Left lobe of liver (tissue), 2 donors: ENCODE results near the gene ABCC3. TPM values are rescaled to one million over a fixed set of nuclear protein-coding genes. Genes with fewer than 3 reads are reported as not detected.

Experiments used
- ATAC-seq: fragments of 200-7000 bp; cut with Tn5 transposase; one replicate; pipeline ENCODE4 v1.9.1; 2020; ENCODE audit warnings: mild to moderate bottlenecking, moderate library complexity
- DNase-seq: peaks from one replicate; pipeline ENCODE4 v3.0.0-alpha.2; 2020; ENCODE audit warnings: low spot score
- total RNA-seq: library from RNA; stranded (reverse); gene quantifications from one replicate; pipeline ENCODE4 v1.2.1, GENCODE V29; 2021
- donor health status: DM: no; HTN: no; CAD: no; lungs with moderate emphysema.
- donor health status: DM: no; HTN: yes; CAD: no.

Gene ABCC3
- total RNA-seq, 1 donor from 2014 or later, result 326 TPM

GRCh38 chr17:50642722-50643656 is 8.3 kb downstream of the ABCC3 start:
- DNase-seq, result no peak
- ATAC-seq, result no peak

DNA sequence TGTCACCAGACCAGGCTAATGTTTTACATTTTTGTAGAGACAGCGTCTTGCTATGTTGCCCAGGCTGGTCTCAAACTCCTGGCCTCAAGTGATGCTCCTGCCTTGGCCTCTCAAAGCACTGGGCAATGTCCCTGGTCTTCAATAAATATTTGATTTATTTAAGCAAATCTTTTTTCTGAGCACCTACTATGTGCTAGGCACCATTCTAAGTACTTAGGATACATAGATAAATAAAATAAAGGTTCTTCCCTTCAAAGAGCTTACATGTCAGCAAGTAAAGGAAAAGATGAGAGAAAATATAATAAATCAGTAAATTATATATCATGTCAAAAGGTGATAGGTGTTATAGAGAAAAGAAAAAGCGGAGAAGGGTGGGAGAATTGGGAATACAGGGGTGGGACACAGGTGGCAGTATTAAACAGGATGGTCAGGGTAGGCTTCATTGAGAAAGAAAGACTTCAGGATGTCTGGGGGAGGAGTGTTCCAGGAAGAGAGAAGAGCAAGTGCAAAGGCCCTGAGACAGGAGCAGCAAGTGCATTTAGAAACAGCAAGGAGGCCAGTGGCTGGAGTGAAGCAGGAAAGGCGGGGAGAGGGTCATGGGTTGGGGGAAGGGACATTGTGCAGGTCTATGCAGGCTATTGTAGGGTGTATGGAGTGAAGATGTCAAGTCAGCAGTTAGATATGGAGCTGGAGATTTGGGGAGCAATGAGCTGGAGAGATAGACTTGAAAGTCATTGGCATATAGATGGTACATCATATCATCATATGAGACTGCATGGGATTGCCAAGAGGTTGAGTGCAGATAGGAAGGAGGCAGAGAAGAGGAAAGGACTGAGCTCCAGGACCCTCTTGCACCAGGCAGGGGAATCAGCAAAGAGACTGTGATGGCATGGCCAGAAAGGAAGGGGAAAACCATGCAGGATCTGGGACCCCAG is 11.3 kb downstream of the ABCC3 start:
- ATAC-seq (no peak), DNase-seq (no peak)

- peak; percentile 50 for ATAC-seq
- DNase-seq, result no peak
These were observed 12.5 kb downstream of the ABCC3 start for GRCh38 chr17:50647187-50647586.

DNA sequence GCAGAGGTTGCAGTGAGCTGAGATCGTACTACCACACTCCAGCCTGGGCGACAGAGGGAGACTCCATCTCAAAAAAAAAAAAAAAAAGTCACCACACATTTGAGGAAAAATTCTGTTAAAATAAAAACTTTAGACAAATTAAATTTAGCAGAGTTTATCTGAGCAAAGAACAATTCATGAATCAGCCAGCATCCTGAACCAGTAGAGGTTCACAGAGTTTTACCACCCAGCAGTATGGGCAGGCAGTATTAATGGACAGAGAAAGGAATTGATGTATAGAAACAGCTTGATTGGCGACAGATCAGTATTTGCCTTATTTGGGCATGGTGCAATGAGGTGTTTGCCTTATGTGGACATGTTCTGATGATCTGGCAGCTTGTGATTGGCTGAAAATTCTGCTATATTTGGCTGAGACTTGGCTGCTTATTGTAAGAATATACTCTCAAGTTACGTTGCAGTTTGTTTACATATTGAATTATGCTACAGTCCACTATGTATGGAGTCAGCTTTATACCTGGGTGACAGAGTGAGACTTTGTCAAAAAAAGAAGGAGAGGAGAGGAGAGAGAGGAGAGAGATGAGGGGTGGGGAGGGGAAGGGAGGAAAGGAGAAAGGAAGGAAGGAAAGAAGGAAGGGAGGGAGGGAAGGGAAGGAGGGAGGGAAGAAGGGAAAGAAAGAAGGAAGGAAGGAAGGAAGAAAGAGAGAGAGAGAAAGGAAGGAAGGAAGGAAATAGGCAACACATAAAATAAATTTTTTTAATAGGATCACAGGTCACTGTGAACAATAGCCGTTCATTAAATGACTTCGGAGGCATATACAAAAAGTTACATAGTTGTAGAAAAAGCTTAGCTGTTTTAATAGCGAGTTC is 14.6 kb downstream of the ABCC3 start:
- no peak for ATAC-seq
- no peak for DNase-seq

GRCh38 chr17:50651661-50652060 is 17.0 kb downstream of the ABCC3 start:
- ATAC-seq (no peak), DNase-seq (no peak)

- DNase-seq (no peak), ATAC-seq (no peak)
These were observed 19.1 kb downstream of the ABCC3 start for GRCh38 chr17:50653738-50654137.

DNA sequence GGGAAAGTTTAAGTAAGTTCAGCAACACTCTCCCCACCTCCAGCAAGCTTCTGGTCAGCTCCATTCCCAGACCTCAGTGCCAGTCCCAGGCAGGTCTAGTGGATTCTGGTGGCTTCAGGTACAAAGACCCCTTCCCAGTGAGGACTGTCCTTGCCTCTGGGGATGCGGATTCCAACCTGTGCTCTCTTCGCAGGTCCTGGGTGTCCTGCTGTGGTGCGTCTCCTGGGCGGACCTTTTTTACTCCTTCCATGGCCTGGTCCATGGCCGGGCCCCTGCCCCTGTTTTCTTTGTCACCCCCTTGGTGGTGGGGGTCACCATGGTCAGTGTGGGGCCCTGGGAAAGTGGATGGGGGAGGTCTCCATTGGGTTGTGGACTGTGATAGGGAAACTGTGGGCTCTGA is 21.8 kb downstream of the ABCC3 start:
- DNase-seq (no peak), ATAC-seq (no peak)

- DNase-seq, result no peak
- ATAC-seq, result peak; percentile 19
These were observed 22.4 kb downstream of the ABCC3 start for GRCh38 chr17:50657054-50657453.

- DNase-seq (no peak), ATAC-seq (no peak)
These were observed 22.9 kb downstream of the ABCC3 start for GRCh38 chr17:50657627-50658026.

DNA sequence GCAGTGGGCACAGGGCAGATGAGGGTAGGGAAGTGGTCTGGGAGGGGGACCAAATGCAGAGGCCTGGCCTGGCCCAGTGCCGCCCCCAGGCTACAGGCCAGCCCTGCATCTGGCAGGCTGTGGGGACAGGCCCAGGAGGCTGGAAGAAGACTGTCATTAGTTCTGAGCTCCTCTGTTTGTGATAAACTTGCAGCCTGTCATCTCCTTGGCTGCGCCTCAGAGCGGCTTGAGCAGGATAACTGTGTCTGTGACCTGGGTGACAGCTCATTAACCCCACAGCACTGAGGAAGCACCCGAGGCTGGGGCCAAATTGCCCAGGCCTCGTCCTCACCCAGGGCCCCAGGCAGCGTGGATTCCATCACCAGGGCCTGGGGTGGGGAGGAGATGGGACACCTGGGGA is 23.9 kb downstream of the ABCC3 start:
- ATAC-seq (no peak), DNase-seq (no peak)

DNA sequence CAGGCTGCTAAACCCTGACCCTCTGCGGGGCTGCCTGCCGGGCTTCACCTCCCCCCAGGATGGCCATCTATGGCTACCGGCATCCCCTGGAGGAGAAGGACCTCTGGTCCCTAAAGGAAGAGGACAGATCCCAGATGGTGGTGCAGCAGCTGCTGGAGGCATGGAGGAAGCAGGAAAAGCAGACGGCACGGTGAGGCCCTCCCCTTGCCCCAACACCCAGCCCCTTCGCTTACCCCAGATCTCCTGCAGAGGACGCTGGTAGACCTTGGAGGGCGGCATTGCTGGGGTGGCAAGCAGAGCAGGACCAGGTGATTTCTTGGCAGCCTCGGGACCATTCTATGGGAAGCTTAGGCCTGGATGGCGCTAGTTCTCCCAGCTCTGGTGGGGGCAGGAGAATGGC is 24.5 kb downstream of the ABCC3 start:
- no peak for DNase-seq
- ATAC-seq, result no peak

GRCh38 chr17:50660042-50660886 is 25.6 kb downstream of the ABCC3 start:
- DNase-seq (no peak), ATAC-seq (peak; percentile 33)

DNA sequence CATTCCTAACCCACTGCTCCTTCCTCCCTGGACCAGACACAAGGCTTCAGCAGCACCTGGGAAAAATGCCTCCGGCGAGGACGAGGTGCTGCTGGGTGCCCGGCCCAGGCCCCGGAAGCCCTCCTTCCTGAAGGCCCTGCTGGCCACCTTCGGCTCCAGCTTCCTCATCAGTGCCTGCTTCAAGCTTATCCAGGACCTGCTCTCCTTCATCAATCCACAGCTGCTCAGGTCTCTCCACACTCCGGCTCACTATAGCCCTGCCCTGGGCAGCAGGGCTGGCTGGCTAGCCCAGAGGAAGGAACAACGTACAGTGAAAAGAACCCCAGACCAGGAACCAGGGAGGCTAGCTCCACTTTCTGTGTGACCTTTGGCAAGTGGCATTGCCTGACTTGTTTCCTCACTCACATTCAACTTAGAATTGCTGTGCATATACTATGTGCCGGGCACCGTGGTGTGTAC is 26.2 kb downstream of the ABCC3 start:
- no peak for DNase-seq
- ATAC-seq, result no peak

DNA sequence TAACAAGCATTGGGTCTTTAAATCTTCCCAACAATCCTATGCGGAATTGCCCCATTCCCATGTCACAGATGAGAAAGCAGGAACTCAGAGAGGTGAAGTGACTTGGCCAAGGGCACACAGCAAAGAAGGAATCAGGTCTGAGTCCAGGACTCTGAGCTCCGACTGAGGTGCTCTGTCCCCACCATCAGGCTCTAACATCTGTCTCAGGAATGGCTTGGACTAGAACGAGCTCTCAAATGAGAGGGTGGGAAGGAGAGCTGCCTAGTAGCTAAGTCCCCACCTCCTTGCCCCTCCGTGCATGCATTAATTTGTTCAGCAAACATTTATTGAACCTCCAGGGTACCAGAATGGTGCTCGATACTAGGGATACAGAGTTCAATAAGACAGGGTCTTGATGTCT is 26.7 kb downstream of the ABCC3 start:
- no peak for ATAC-seq

DNA sequence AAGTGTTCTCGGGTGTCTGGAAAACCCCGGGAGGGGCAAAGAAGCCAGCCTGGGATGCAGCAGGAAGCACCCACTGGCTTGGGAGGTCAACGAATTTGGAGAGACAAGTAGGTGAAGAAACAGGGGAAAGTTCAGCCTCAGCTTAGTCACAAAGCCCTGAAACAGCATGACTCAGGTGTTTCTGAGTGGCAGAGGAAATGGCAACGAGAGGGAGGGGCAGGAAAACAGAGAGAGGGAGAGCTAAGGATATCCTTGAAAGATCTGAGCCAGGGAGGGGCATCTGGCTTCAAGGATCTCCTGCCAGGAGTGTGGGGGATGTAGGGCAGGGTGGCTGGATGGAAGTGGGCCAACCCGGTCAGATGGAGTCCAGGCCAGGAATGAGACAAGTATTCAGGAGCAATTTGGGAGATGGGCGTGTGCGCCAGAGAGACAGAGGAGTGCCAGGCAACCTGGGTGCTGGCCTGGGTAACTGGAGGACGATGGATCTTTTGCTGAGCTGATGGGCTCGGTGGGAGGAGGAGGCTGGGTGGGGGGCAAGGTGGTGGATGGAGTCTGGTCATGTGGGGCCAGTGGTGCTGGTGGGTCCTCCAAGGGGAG is 27.2 kb downstream of the ABCC3 start:
- DNase-seq (no peak), ATAC-seq (peak; percentile 27)

More for the DNA sequence above, 26.7 kb downstream of the ABCC3 start:
- no peak for DNase-seq

- no peak for DNase-seq
These were observed 28.0 kb downstream of the ABCC3 start for GRCh38 chr17:50662632-50663225.

DNA sequence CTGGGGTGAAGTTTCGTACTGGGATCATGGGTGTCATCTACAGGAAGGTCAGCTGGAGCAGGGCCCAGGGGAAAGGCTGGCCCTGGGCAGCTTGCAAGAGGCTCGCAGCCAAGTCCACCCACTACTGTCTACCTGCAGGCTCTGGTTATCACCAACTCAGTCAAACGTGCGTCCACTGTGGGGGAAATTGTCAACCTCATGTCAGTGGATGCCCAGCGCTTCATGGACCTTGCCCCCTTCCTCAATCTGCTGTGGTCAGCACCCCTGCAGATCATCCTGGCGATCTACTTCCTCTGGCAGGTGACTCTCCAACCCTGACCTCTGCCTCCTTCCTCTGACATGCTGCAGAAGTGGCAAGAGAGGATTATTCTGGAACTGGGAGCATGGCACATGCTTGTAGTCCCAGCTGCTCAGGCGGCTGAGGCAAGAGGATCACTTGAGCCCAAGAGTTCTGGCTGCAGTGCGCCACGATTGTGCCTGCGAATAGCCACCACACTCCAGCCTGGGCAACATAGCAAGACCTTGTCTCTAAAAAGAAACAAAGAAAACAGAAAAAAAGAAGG is 29.2 kb downstream of the ABCC3 start:
- ATAC-seq (peak; percentile 72), DNase-seq (peak; percentile 98)

More at GRCh38 chr17:50662632-50663225, 28.0 kb downstream of the ABCC3 start:
- ATAC-seq, result no peak

GRCh38 chr17:50664788-50665458 is 30.2 kb downstream of the ABCC3 start:
- no peak for DNase-seq
- ATAC-seq, result no peak
